Caco-2 (cell line): ENCODE data around the gene ADGRV1. TPM values are rescaled to one million over a fixed set of nuclear protein-coding genes. Genes with fewer than 3 reads are reported as not detected.

Experiments used
- BruUV-seq: library from RNA; stranded (reverse); fragments of 400-500 nt; replicated peaks from 2 replicates; lab custom pipeline; 2021; lab: Mats Ljungman, UMichigan
- CTCF ChIA-PET: fragments of 300-600 bp; sonication (Branson Sonifier 250); formaldehyde crosslinking; loops from one replicate; lab custom pipeline; 2022; ENCODE audit warnings: antibody characterized with exemption; lab: Charles Lee
- POLR2A ChIA-PET: fragments of 300-600 bp; sonication (Branson Sonifier 250); formaldehyde crosslinking; loops from one replicate; lab custom pipeline; 2022; ENCODE audit warnings: antibody characterized with exemption; lab: Charles Lee
- DNase-seq, 2 experiments: peaks; one replicate each; pipeline versions ENCODE4 v3.0.0 to v3.0.0-alpha.2; 2020 to 2022
- H3K27me3 ChIP-seq: replicated peaks from 2 replicates; pipeline ENCODE4 v1.6.0; 2011; ENCODE audit warnings: low read length; ENCODE audit not compliant: control insufficient read depth, insufficient read depth
- H3K36me3 ChIP-seq: 2 replicates; pipeline ENCODE4 v1.5.1; 2011; ENCODE audit warnings: low read length; ENCODE audit not compliant: control insufficient read depth, insufficient read depth
- H3K4me1 ChIP-seq: fragments of 250-450 bp; sonication (Bioruptor Pico); 2 replicates; pipeline ENCODE4 v1.5.1; 2020; ENCODE audit warnings: mild to moderate bottlenecking
- H3K4me3 ChIP-seq: 2 replicates; pipeline ENCODE4 v1.5.1; 2011; ENCODE audit warnings: low read depth, mild to moderate bottlenecking, control low read depth, low read length
- H3K9me3 ChIP-seq: fragments of 250-450 bp; sonication (Bioruptor Pico); 2 replicates; pipeline ENCODE4 v1.5.1; 2020; ENCODE audit warnings: mild to moderate bottlenecking, moderate library complexity
- H3K27ac Mint-ChIP-seq: one replicate; pipeline ENCODE4 v1.8.0; 2022; ENCODE audit warnings: mixed read lengths; ENCODE audit not compliant: unreplicated experiment
- H3K27me3 Mint-ChIP-seq: one replicate; pipeline ENCODE4 v1.8.0; 2022; ENCODE audit warnings: mixed read lengths; ENCODE audit not compliant: insufficient read depth, unreplicated experiment
- H3K36me3 Mint-ChIP-seq: one replicate; pipeline ENCODE4 v1.8.0; 2022; ENCODE audit warnings: mild to moderate bottlenecking, mixed read lengths; ENCODE audit not compliant: insufficient read depth, unreplicated experiment
- H3K4me1 Mint-ChIP-seq: one replicate; pipeline ENCODE4 v1.8.0; 2022; ENCODE audit warnings: low read depth, mixed read lengths; ENCODE audit not compliant: unreplicated experiment
- H3K4me3 Mint-ChIP-seq: one replicate; pipeline ENCODE4 v1.8.0; 2022; ENCODE audit warnings: mild to moderate bottlenecking, moderate library complexity, mixed read lengths; ENCODE audit not compliant: unreplicated experiment
- H3K9me3 Mint-ChIP-seq: one replicate; pipeline ENCODE4 v1.8.0; 2022; ENCODE audit warnings: mixed read lengths; ENCODE audit not compliant: unreplicated experiment
- intact Hi-C: fragments of 100-400 bp; cut with micrococcal nuclease; formaldehyde crosslinking; loops from one replicate; pipeline ENCODE4 v1.10.0; 2022; ENCODE audit not compliant: unreplicated experiment
- total RNA-seq: library from RNA; stranded (reverse); gene quantifications from 2 replicates; pipeline ENCODE4 v1.2.3, GENCODE V29; 2022
- TF ChIP-seq, protein P1 (sequence below), 2 experiments: fragments of 200-600 bp in 1 of 2; IDR thresholded peaks; 1 replicate in 1 of 2; 2 replicates in 1 of 2; pipeline versions ENCODE4 v1.5.1 to v1.8.0; 2011 to 2022; ENCODE audit warnings: antibody characterized with exemption in 1 of 2, control low read depth in 1 of 2, inconsistent platforms in 1 of 2, low read depth in 1 of 2, low read length in 1 of 2, mild to moderate bottlenecking in 1 of 2, moderate library complexity in 1 of 2; ENCODE audit not compliant: insufficient read depth in 1 of 2, severe bottlenecking in 1 of 2, unreplicated experiment in 1 of 2

Gene ADGRV1
- total RNA-seq, 1 experiment from 2014 or later: 23.2 TPM

- Histone ChIP-seq H3K36me3 (no peaks in the 10 kb centered on the region), H3K4me1 (no peaks in the 10 kb centered on the region), H3K27me3 (no peaks in the 10 kb centered on the region), H3K9me3 (peaks cover 8% of the 10 kb centered on the region; the same call in 1 of the 2 replicates), H3K4me3 (no peak overlapping the region)
- TF ChIP-seq, protein P1, sequence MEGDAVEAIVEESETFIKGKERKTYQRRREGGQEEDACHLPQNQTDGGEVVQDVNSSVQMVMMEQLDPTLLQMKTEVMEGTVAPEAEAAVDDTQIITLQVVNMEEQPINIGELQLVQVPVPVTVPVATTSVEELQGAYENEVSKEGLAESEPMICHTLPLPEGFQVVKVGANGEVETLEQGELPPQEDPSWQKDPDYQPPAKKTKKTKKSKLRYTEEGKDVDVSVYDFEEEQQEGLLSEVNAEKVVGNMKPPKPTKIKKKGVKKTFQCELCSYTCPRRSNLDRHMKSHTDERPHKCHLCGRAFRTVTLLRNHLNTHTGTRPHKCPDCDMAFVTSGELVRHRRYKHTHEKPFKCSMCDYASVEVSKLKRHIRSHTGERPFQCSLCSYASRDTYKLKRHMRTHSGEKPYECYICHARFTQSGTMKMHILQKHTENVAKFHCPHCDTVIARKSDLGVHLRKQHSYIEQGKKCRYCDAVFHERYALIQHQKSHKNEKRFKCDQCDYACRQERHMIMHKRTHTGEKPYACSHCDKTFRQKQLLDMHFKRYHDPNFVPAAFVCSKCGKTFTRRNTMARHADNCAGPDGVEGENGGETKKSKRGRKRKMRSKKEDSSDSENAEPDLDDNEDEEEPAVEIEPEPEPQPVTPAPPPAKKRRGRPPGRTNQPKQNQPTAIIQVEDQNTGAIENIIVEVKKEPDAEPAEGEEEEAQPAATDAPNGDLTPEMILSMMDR (IDR thresholded peaks at IDR 0.05; ENCODE audit: insufficient read depth in 1 of 2, low read depth in 1 of 2, low read length in 1 of 2, severe bottlenecking in 1 of 2, unreplicated experiment in 1 of 2): no peak
- no peaks in the 10 kb centered on the region for H3K27me3 Mint-ChIP-seq
- intact Hi-C loops: no loop called here
- H3K9me3 Mint-ChIP-seq: no peaks in the 10 kb centered on the region
- H3K4me1 Mint-ChIP-seq: peaks cover 6% of the 10 kb centered on the region
- no peak overlapping the region for H3K27ac Mint-ChIP-seq
- DNase-seq: no peak
- CTCF ChIA-PET: no interaction called here
- BruUV-seq: no TSS peak
- peaks cover 6% of the 10 kb centered on the region for H3K36me3 Mint-ChIP-seq
- no peak overlapping the region for H3K4me3 Mint-ChIP-seq
- POLR2A ChIA-PET: no interaction called here
These were observed 406.6 kb downstream of the ADGRV1 start for GRCh38 chr5:90965110-90965685.

GRCh38 chr5:90967443-90967842, 408.8 kb downstream of the ADGRV1 start:
- Mint-ChIP-seq H3K4me1 (no peaks in the 10 kb centered on the region), H3K27ac (no peak overlapping the region), H3K9me3 (peaks cover 18% of the 10 kb centered on the region), H3K4me3 (no peak overlapping the region), H3K27me3 (no peaks in the 10 kb centered on the region), H3K36me3 (peaks cover 6% of the 10 kb centered on the region)
- Histone ChIP-seq H3K4me3 (no peak overlapping the region), H3K36me3 (no peaks in the 10 kb centered on the region), H3K4me1 (no peaks in the 10 kb centered on the region), H3K9me3 (peaks cover 8% of the 10 kb centered on the region; the same call in 1 of the 2 replicates), H3K27me3 (no peaks in the 10 kb centered on the region)
- POLR2A ChIA-PET: no interaction called here
- DNase-seq: no peak
- TF ChIP-seq, protein P1 (IDR thresholded peaks at IDR 0.05; ENCODE audit: insufficient read depth in 1 of 2, low read depth in 1 of 2, low read length in 1 of 2, severe bottlenecking in 1 of 2, unreplicated experiment in 1 of 2): no peak
- intact Hi-C loops: no loop called here
- no TSS peak for BruUV-seq
- CTCF ChIA-PET: no interaction called here

GRCh38 chr5:90967851-90968250, 409.3 kb downstream of the ADGRV1 start:
- no peaks in the 10 kb centered on the region for H3K27me3 ChIP-seq
- CTCF ChIA-PET: no interaction called here
- TF ChIP-seq, protein P1 (IDR thresholded peaks at IDR 0.05; ENCODE audit: insufficient read depth in 1 of 2, low read depth in 1 of 2, low read length in 1 of 2, severe bottlenecking in 1 of 2, unreplicated experiment in 1 of 2): no peak
- H3K9me3 Mint-ChIP-seq: peaks cover 22% of the 10 kb centered on the region
- H3K36me3 ChIP-seq: no peaks in the 10 kb centered on the region
- no TSS peak for BruUV-seq
- H3K4me1 Mint-ChIP-seq: no peaks in the 10 kb centered on the region
- H3K27me3 Mint-ChIP-seq: no peaks in the 10 kb centered on the region
- DNase-seq: no peak
- peaks cover 6% of the 10 kb centered on the region for H3K36me3 Mint-ChIP-seq
- H3K4me3 ChIP-seq: no peak overlapping the region
- H3K4me3 Mint-ChIP-seq: no peak overlapping the region
- H3K9me3 ChIP-seq: peaks cover 8% of the 10 kb centered on the region; the same call in 1 of the 2 replicates
- POLR2A ChIA-PET: no interaction called here
- no peak overlapping the region for H3K27ac Mint-ChIP-seq
- intact Hi-C loops: no loop called here
- no peaks in the 10 kb centered on the region for H3K4me1 ChIP-seq
